ENCODE results near the gene VPS45.
A peak's percentile ranks its signal among the peaks of the same experiment; 100 is the strongest.
"Not testable (repeated sequence)": the region's sequence is repeated elsewhere in the genome, so short reads cannot be mapped to it uniquely, and the experiment has no call there.

Gene VPS45

DNA sequence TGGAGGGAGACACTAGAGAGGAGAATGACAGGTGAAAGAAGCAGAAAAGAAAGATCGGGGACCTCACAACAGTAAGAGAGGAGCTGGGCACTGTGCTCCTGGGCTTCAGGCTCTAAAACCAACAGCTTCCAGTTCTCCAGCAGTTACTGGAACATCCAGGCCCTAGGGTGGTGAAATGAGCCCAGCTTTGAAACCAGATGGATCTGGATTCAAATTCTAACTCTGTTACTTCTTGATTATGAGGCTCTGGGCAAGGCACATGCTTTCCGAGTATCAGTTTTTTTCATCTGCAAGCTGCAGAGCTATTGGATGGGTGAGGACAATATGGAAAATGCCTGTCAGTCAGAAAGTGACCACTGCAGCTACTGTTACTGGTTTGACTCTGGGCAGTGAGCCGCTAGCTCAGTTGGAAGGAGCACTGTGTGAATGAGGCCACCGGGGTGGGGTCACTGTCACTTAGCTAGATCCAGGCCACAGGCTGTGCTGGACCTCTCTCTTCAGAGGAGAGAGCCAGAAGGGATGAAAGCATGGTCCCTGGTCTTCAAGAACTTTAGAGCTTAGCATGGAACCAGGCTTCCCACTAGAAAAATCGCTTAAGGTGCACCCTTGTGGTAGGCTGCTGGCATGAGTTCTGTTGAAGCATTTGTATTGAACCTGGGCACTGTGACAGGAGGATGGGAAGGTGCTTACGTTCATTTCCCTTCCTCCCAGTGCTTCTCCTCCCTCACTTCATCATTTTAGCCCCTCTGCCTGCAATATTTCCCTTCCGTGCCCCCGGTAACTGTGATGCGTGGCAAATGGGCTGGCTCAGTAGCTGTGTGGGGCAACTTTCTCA lies 94.4 kb downstream of the VPS45 start:
- DNase-seq (ENCODE audit: low spot score): no peak

DNA sequence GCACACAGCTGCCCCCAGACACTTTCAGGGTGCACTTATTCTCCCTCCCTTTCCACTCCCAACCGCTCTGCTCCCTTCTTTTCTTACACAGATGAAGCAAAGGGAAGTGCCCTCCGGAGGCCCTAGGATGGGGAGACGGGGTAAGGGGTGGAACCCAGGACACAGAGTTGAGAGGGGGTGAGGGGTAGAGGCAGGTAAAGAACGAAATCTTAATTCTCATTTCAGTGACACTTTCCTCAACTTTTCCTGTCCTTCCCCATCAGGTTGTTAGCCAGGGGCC lies 94.9 kb downstream of the VPS45 start:
- DNase-seq (ENCODE audit: low spot score): no peak

DNA sequence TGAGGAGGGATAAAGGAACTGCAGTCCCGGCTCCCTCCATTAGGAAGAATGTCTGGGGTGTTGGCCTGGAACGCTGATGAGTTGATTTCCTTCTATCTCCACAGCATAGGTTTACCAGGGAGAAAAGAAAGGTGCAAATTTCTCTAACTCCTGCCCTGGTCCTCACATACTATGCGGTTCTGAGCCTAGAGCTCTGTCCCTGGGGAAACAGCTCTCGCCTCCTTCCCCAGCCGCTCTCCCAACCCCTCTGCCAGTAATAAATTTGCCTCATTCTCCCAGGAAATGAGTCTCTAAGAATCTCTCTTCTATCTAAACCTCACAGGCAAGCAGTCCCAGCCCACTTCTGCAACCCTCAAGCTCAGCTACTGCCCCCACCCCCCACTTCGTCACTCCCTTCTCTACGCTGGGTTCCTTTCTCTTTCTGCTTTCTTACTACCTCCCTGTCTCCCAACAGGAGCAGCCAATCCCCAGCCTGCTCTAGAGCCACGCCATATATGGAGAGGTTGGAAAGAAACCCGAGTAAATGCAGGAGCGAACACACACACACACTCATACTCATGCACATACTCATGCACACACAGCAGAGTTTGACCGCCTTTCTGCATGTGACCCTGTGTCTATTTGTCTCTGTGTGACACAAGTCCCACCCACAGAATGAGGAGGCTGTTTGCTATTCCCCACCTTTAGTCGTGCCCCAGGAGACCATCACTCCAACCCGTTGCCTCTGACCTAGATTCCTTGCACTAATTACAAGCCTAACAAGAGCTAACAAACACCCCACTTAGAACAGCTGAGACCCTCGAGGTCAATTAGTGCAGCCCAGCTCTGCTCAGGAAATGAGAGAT lies 95.5 kb downstream of the VPS45 start:
- peak; percentile 40 for DNase-seq (ENCODE audit: low spot score)

DNA sequence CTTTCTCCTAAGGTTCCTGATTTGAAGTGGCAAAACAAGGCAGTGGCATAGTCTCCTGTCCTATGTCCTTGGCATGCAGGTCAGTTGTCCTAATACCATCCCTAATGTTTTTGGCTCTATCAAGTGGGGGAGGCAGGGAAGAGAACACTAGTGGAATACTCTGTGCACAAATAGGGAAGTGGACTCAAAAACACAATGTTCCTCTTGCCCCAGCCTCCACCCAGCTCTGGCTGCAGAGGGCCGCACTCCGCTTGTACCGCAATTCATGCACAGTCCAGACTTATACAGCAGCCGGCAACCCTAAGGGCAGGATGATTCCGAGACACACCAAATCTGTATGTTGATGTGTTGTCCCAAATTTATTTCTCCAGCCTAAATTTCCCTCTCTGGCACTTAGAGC lies 96.6 kb downstream of the VPS45 start:
- DNase-seq (ENCODE audit: low spot score): no peak

DNA sequence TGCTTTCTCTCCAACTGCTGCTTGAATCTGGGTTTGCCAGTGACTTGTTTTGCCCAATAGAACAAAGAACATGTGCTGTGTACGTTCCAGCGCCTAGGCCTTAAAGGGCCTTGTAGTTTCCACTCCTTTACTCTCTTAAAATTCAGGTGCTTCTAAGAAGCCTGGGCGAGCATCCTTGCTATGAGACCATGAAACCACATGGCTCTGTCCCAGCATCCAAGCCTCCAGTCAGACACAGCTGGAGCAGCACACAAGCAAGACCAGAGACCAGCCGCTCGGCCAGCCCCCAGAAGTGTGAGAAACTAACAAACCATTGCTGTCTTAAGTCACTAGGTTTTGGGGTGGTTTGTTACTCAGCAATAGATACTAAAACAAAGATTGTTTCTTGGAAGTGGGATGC lies 97.2 kb downstream of the VPS45 start:
- no peak for DNase-seq (ENCODE audit: low spot score)

DNA sequence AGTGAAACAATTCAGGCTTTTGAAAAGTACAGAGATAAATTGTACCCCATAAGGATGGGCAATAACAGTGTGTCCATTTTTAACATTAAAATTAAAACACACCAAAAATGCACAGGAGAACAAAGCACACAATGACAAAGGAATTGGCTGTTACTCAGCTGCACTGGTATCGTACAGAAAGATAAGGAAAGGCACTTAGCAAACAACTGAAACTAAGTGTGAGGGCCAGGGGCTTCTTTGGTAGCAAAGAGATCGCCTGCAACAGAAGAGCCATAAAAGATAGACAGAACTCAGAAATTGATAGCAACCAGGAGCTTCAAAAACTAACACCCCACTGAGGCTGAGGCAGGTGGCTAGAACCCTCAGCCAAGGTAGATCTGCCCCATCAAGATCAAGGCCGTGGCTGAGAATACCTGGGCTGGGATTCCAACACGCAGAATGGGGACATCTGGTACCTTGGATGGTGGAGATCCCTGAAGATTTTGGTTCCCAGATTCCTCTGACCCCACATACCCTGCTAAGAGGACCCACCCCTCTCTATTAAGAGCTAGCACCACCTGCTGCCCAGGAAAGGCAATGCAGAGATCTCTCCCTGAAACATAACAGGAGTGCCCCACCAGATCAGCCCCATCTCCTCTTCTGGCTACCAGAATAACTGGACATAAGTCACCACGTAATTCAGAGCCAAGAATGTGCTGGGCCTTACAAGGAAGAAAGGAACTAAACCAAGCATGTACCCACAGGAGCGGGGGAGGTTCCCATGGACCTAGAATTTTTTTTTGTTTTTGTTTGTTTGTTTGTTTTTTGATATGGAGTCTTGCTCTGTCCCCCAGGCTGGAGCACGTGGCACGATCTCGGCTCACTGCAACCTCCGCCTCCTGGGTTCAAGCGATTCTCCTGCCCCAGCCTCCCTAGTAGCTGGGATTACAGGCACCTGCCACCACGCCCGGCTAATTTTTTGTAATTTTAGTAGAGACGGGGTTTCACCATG lies 98.3 kb downstream of the VPS45 start:
- DNase-seq (ENCODE audit: low spot score): peak; percentile 73

DNA sequence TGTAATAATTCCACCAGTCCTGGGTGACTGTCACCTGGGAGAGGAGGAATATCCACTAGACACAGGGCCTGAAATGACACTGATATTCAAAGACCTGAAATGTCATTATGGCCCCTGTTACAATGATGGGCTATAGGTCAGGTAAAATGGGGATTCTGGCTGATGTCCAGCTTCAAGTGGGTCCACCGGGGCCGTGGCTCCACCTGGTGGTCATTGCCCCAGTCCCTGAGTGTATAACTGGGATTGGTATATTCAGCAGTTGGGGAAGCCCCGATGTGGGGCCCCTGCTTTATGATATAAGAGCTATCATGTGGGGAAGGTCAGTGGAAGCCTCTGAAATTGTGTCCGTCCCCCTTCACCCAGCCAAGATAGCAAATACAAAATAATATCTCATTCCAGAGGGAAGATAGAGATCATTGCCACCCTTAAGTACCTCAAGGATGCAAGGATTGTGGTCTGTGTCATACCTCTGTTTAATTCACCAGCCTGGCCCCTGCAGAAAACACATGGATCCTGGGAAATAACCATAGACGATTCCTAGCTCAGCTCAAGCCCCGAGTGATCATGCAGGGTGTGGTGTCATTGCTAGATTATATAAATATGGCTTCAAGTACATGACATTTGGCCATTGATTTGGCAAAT lies 101.5 kb downstream of the VPS45 start:
- DNase-seq (ENCODE audit: low spot score): peak; percentile 73

DNA sequence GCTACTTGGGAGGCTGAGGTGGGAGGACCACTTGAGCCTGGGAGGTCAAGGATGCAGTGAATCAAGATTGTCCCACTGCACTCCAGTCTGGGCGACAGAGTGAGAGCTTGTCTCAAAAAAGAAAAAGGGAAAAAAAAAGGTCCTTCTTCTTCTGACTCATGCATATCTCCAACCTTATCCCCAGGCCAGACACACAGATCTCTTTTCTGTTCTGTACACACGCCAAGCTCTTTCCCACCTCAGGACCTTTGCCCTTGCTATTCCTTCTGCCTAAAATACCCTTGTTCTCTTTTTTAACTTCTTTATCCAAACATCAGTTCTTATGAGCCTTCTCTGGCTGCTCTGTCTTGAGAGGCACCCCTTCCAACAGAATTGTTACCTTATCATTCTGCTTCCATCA lies 104.2 kb downstream of the VPS45 start:
- DNase-seq (ENCODE audit: low spot score): no peak

DNA sequence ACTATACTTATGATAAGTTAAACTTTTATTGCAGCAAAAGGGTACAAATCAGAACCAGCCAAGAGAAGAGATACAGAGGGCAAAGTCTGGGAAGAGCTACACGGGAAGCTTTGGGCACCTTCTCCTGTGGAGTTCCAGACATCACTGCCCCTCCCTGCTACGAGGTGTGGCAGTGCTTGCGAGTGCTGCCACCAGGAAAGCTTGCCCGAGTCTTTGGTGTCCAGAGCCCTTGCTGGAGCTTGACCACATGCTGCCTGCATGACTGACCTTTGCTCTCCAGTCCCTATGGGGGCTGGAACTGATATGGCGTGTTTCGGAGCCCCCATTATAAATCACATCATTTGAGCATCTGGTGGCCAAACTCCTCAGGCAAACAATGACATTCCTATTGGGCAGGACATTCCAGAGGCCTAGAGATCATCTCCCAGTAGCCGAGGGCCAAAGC lies 105.6 kb downstream of the VPS45 start:
- DNase-seq (ENCODE audit: low spot score): no peak

DNA sequence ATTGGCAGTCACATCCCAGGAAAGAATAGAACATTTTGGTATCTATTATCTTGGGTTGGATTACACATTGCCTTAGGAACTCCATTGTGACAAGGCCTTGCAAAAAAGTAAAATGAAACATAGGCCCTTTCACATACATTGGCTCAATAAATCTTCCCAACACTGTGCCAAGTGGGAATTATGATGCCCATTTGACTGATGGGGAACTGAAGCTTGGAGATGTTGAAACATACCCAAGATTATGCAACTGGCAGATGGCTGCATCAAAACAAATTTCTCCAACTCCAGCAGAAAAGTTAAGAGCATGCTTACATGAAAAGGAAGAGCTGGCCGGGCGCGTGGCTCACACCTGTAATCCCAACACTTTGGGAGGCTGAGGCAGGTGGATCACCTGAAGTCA lies 109.0 kb downstream of the VPS45 start:
- no peak for DNase-seq (ENCODE audit: low spot score)

DNA sequence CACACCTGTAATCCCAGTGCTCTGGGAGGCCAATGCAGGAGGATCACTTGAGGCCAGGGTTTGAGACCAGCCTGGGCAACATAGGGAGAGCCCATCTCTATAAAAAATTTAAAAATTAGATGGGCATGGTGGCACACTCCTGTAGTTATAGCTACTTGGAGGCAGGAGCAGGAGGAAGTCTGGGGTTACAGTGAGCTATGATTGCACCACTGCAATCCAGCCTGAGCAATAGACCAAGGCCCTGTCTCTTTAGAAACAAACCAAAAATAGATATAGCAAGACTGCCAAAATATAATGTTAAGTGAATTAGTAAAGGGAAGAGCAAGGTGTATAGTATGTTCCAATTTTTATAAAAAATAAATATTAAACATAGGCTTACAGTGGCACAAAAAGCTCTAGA lies 111.0 kb downstream of the VPS45 start:
- no peak for DNase-seq (ENCODE audit: low spot score)

DNA sequence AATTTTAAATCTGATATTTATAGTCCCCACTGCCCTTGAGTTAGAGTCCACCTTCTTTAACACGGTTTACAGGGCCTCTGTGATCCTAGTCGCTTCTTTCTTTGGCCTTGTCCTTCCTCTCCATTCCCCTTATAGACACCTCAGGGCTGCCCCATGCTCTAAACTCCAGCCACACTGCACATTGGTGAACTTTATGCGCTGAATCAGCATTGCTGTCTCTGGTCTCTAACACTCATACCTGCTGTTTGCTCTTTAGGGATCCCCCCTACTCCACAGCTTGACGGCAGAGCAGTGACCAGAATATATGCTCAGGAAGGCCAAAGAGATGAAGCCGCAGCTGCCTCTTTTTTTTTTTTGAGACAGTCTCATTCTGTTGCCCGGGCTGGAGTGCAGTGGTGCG lies 112.3 kb downstream of the VPS45 start:
- no peak for DNase-seq (ENCODE audit: low spot score)

DNA sequence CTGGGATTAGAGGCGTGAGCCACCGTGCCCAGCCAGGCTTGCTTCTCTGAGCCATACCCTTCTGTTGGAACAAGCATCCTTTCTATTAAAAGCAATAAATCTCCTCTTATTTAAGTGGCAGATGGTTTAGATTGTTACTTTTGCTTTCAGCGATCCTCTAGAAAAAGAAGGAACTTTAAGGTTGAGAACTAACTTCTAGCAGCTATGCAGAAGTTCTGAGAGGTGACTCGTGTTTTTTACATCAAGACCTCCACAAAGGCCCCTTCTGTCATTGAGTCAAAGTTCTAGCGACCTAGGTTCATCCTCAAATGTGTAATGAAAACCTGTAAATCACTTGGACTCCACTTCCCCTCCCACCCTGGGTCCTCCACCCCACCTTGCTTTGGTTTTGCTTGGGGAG lies 112.9 kb downstream of the VPS45 start:
- no peak for DNase-seq (ENCODE audit: low spot score)

DNA sequence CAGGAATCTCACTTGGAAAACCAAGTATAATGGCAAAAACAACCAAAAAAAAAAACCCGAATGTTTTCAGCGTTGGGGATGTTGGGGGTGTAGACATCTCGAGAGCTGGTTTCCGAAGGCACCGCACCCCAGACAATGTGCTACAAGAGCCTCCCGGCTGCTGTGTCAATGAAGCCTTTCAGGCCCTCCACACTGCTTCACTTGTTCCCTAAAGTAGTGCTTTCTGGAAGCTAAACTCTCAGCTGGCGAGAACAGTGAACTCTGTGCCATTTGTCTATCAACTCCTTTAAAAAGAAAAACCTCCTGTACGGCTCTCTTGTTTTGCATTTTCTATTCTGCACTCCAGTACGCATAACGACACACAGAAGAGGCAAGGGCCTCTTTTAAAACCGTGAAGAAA lies 114.7 kb downstream of the VPS45 start:
- no peak for DNase-seq (ENCODE audit: low spot score)

DNA sequence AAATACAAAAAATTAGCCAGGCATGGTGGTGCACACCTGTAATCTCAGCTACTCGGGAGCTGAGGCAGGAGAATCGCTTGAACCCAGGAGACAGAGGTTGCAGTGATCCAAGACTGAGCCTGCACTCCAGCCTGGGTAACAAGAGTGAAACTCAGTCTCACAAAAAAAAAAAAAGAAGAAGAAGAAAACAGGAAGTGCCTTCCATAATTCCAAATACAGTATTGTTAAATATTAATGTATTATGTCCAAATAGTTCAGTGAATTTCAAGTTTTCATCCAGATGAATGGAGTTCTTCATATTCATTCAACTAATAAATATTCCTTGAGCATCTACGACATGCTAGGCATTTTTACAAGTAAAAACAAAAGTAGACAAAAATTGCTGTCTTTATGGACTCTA lies 115.5 kb downstream of the VPS45 start:
- DNase-seq (ENCODE audit: low spot score): no peak

DNA sequence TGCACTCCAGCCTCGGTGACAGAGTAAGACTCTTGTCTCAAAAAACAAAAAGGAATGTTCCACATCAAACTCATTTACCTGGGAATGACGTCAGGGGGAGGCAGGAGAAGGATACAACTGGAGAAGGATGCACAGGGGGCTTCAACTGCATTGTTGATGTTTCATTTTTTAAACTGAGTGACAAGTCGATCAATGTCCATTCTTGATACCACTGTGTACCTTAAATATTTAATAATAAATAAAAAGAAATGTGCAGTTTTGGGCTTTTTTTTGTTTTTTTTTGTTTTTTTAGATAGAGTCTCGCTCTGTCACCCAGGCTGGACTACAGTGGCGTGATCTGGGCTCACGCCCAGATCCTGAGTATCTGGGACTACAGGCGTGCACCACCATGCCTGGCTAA lies 117.9 kb downstream of the VPS45 start:
- DNase-seq (ENCODE audit: low spot score): no peak

DNA sequence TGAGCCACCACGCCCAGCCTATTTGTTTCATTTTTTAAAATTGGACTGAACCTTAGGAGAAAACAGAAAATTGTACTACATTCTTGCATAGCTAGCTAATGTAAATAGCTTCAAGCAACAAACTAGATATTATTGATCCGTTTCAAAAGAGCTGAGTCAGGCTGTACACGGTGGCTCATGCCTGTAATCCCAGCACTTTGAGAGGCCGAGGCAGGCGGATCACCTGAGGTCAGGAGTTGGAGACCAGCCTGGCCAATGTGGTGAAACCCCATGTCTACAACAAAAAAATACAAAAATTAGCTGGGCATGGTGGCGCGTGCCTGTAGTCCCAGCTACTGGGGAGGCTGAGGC lies 118.8 kb downstream of the VPS45 start:
- DNase-seq (ENCODE audit: low spot score): not testable (repeated sequence)

DNA sequence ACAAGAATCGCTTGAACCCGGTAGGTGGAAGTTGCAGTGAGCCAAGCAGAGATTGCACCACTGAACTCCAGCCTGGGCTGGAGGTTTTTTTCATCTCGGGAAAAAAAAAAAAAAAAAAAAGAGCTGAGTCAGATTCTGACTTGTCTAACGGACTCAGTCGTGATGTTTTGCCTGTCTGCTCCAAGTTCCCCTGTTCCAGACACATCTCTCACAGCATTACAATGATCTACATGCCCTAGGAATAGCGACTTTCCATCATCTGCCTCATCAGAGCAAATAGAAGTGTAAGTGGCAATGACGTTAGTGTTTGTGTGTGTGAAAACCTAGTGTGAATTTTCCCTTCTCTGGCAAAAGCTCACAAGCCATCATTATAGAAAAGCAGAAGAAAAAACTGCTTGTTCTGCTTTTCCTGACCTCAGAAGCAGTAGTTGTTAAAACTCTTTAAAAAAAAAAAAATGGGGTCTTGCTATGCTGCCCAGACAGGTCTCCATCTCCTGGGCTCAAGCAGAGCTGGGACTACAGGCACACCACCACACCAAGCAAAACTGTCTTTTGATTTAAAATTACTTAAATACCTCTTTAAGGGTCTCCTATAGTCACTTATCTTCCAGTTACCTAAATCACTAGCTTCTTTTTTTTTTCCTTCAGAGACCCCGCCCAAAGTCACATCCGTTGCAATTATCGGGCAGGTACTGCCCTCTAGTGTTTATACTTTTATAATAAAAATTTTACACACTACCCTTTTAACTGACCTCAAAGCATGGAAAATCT lies 119.4 kb downstream of the VPS45 start:
- peak; percentile 26 for DNase-seq (ENCODE audit: low spot score)

DNA sequence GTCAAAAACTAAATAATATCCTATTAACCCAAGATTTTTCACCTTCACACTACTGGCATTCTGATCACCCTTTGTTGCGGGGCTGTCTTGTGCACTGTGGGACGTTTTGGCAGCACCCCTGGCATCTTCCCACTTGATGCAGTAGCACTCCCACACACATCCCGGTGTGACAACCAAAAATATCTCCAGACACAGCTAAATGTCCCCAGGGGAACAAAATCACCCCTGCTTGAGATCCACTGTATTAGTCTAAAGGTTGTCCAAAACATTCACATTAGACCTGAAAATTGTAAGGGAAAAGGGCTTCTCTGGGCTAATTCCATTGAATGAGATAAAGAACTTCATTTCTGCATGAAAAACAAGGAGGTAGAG lies 120.0 kb downstream of the VPS45 start:
- no peak for DNase-seq (ENCODE audit: low spot score)

DNA sequence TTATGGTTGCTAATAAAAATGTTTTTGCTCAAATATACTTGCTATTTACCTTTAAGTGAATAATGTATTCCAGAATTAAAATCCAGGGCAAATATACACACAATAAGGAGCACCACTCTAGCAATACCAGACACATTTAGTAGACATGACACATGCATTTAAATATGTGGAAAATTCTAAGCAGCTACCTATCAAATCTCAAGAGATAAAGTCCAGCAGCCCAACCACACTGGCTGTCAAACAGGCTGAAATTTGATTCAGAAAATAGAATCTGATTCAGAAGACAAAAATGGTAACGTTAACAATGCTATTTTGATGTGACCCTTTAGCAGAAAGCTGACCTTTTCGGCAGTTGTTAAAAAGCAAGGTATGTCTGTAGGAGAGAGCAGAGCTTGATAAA lies 124.4 kb downstream of the VPS45 start:
- no peak for DNase-seq (ENCODE audit: low spot score)

DNA sequence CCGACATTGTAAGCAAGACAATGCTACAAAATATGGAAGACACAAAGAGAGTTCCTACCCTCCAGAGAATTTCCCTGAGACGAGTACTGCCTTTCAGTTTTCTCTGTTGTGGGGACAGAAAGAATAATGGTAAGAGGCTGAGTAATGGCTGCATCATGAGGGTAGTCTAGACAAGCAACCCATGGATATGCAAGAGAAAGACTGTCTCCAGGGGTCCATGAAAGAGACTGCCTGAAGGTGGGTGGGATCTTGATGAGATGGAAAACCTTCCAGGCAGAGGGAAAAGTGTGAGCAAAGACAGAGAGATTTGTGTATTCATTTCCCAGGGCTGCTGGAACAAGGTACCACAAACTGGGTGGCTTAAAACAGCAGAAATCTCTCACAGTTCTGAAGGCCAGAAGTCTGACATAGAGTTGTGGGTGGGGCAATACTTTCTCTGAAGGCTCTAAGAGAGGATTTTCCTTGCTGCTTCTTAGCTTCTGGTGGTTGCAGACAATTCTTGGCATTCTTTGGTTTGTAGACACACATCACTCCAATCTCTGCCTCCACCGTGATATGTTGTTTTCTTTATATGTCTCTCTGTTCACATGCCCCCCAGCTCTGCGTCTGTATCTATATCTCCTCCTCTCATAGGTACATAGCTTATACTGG lies 126.9 kb downstream of the VPS45 start:
- no peak for DNase-seq (ENCODE audit: low spot score)

All from HuH-7 (cell line).